ENCODE results near the gene HMGXB4.

DNA sequence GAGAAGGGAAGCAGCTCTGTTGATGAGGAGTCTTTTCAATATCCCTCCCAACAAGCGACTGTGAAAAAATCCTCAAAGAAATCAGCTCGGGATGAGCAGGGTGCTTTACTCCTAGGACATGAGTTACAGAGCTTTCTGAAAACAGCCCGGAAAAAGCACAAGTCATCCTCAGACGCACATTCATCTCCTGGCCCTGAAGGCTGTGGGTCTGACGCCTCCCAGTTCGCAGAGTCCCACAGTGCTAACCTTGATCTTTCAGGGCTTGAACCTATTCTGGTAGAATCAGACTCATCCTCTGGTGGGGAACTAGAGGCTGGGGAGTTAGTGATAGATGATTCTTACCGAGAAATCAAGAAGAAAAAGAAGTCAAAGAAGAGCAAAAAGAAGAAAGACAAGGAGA, 7.7 kb downstream of the HMGXB4 start:
- TF ChIP-seq ZNF274 (IDR thresholded peaks at IDR 0.05; ENCODE audit: low read depth, low read length) (no peak), YY1 (IDR thresholded peaks at IDR 0.05; ENCODE audit: insufficient read depth, insufficient read length) (no peak)
